ENCODE measurements around the gene RAD51AP1.

Gene RAD51AP1

GRCh38 chr12:4572680-4573079 is 34.0 kb downstream of the RAD51AP1 start:
- no peak overlapping the region for H3K27ac ChIP-seq (replicated peaks)
- H3K27me3 ChIP-seq (ENCODE audit: insufficient read depth, poor library complexity, severe bottlenecking) = no peaks in the 10 kb centered on the region
- no peak overlapping the region for H3K4me3 ChIP-seq (replicated peaks; ENCODE audit: insufficient read depth, low read length)
- no peak for TF ChIP-seq SPI1 (IDR thresholded peaks at IDR 0.05; ENCODE audit: borderline replicate concordance, low read depth)
- TF ChIP-seq GABPA (IDR thresholded peaks at IDR 0.05; ENCODE audit: low read depth) = no peak
- TF ChIP-seq, protein P1, sequence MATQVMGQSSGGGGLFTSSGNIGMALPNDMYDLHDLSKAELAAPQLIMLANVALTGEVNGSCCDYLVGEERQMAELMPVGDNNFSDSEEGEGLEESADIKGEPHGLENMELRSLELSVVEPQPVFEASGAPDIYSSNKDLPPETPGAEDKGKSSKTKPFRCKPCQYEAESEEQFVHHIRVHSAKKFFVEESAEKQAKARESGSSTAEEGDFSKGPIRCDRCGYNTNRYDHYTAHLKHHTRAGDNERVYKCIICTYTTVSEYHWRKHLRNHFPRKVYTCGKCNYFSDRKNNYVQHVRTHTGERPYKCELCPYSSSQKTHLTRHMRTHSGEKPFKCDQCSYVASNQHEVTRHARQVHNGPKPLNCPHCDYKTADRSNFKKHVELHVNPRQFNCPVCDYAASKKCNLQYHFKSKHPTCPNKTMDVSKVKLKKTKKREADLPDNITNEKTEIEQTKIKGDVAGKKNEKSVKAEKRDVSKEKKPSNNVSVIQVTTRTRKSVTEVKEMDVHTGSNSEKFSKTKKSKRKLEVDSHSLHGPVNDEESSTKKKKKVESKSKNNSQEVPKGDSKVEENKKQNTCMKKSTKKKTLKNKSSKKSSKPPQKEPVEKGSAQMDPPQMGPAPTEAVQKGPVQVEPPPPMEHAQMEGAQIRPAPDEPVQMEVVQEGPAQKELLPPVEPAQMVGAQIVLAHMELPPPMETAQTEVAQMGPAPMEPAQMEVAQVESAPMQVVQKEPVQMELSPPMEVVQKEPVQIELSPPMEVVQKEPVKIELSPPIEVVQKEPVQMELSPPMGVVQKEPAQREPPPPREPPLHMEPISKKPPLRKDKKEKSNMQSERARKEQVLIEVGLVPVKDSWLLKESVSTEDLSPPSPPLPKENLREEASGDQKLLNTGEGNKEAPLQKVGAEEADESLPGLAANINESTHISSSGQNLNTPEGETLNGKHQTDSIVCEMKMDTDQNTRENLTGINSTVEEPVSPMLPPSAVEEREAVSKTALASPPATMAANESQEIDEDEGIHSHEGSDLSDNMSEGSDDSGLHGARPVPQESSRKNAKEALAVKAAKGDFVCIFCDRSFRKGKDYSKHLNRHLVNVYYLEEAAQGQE (IDR thresholded peaks at IDR 0.05; ENCODE audit: insufficient replicate concordance, low read depth) = no peak
- no peak for TF ChIP-seq POLR2AphosphoS5 (IDR thresholded peaks at IDR 0.05; ENCODE audit: low read depth)
- no peak for TF ChIP-seq CTCF (IDR thresholded peaks at IDR 0.05; ENCODE audit: insufficient read depth, low read length)
- no peak for DNase-seq (ENCODE audit: low read depth in 1 of 2, low spot score in 1 of 2)

DNA sequence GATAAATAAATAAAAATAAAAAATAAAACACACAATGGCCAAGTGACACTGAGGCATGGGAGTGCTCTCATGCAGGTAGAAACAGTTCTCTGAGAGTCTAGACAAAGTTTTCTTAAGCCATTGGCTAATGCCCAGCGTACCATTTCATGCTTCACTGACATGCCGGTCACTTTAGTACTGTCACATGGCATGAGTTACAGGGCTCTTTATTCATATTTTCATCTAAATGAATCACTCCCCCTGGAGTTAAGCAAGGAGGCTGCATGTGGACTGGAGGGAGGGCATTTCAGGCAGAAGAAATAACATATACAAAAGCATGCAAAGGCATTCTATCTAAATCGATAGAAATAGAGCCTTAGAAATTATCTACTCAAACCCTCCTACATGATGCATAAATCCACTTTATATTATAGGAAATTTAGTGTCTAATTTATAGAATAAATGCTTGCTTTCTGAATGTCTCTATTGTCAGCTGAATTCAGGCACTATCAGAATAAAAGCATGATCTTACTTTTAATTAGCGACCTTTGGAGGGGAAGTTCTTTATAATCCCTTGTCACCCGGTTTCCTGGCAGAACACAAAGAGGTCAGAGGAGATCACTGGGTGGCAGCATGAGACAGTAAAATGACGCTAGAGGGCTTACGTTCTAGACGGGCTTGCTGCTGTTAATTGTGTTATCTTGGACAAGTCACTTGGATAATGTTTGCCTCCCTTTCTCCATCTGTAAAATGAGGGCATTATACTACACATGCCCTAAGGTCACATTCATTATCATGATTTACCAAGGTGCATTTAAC is 40.8 kb downstream of the RAD51AP1 start:
- Histone ChIP-seq H3K27me3 (ENCODE audit: insufficient read depth, poor library complexity, severe bottlenecking) (no peaks in the 10 kb centered on the region), H3K4me3 (replicated peaks; ENCODE audit: insufficient read depth, low read length) (no peak overlapping the region), H3K27ac (replicated peaks) (no peak overlapping the region)
- DNase-seq (ENCODE audit: low read depth in 1 of 2, low spot score in 1 of 2) = peak in 1 of 2 experiments; percentile 60
- peak; percentile 15 for TF ChIP-seq CTCF (IDR thresholded peaks at IDR 0.05; ENCODE audit: insufficient read depth, low read length)
- TF ChIP-seq GABPA (IDR thresholded peaks at IDR 0.05; ENCODE audit: low read depth) = no peak
- TF ChIP-seq, protein P1 (IDR thresholded peaks at IDR 0.05; ENCODE audit: insufficient replicate concordance, low read depth) = no peak
- TF ChIP-seq SPI1 (IDR thresholded peaks at IDR 0.05; ENCODE audit: borderline replicate concordance, low read depth) = peak; percentile 8; the same call in 1 of the 2 replicates

GRCh38 chr12:4580281-4580688 is 41.6 kb downstream of the RAD51AP1 start:
- Histone ChIP-seq H3K27me3 (ENCODE audit: insufficient read depth, poor library complexity, severe bottlenecking) (no peaks in the 10 kb centered on the region), H3K27ac (replicated peaks) (no peak overlapping the region), H3K4me3 (replicated peaks; ENCODE audit: insufficient read depth, low read length) (no peak overlapping the region)
- TF ChIP-seq POLR2AphosphoS5 (IDR thresholded peaks at IDR 0.05; ENCODE audit: low read depth) (no peak), CTCF (IDR thresholded peaks at IDR 0.05; ENCODE audit: insufficient read depth, low read length) (no peak), GABPA (IDR thresholded peaks at IDR 0.05; ENCODE audit: low read depth) (no peak), SPI1 (IDR thresholded peaks at IDR 0.05; ENCODE audit: borderline replicate concordance, low read depth) (no peak)
- TF ChIP-seq, protein P1 (IDR thresholded peaks at IDR 0.05; ENCODE audit: insufficient replicate concordance, low read depth) = no peak
- no peak for DNase-seq (ENCODE audit: low read depth in 1 of 2, low spot score in 1 of 2)

Measured in HL-60 (cell line).